ENCODE measurements around the gene LLPH.

The LLPH gene

DNA sequence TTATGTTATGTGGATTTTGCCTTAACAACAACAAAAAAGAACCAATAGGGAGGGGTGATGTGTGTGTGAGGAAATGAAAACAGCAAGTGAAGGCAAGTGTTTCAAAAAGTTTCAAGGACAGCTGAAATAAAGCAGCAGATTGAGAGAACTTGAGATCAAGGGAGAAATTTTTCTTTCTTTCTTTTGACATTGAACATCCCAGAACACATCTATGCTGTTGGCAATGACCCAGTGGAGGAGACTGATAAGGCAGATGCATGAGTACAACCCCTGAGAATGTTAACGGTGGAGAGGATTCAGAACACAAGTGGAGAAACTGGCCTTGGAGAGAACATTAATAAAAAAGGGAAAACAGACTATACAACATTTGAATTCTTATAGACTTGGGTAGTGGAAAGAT lies 2.9 kb downstream of the LLPH start:
- Mint-ChIP-seq H3K36me3 (peaks cover 42 to 61% of the 10 kb centered on the region in 2 donors), H3K27me3 (no peaks in the 10 kb centered on the region), H3K4me1 (peaks cover 32 to 37% of the 10 kb centered on the region in 2 donors), H3K27ac (peak overlapping the region; percentile 6), H3K9me3 (no peaks in the 10 kb centered on the region), H3K4me3 (no peak overlapping the region)
- DNase-seq (no peak), ATAC-seq (replicated peaks) (no peak)

- no peak overlapping the region for H3K4me3 Mint-ChIP-seq
- no peak for ATAC-seq (replicated peaks)
- H3K4me1 Mint-ChIP-seq: peaks cover 7 to 17% of the 10 kb centered on the region in 2 donors
- DNase-seq: no peak
- peaks cover 26 to 39% of the 10 kb centered on the region in 2 donors for H3K36me3 Mint-ChIP-seq
- no peaks in the 10 kb centered on the region for H3K27me3 Mint-ChIP-seq
- H3K27ac Mint-ChIP-seq: no peak overlapping the region
- no peaks in the 10 kb centered on the region for H3K9me3 Mint-ChIP-seq
These were observed 10.1 kb downstream of the LLPH start for GRCh38 chr12:66120477-66120876.

DNA sequence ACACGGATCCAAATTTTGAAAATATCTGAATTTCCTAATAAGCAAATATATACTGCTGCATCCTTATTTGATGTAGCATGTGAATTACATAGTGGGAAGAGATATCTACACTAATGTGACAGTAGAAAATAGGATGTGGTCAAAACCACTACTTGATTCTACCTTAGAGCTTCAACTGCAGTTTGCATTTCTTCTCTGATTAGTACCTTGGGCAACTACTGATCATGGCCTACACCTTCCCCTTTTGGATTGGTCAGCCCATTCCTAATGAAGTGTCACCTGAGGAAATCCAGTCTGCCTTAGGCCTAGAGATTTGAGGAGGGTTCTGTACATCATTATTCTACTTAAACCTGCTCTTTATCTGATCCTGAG lies 10.7 kb downstream of the LLPH start:
- Mint-ChIP-seq H3K36me3 (peaks cover 22 to 32% of the 10 kb centered on the region in 2 donors), H3K27ac (no peak overlapping the region), H3K4me1 (peaks cover 3 to 11% of the 10 kb centered on the region in 2 donors), H3K9me3 (no peaks in the 10 kb centered on the region), H3K27me3 (no peaks in the 10 kb centered on the region), H3K4me3 (no peak overlapping the region)
- DNase-seq (no peak), ATAC-seq (replicated peaks) (peak in 1 of 2 donors; percentile 34)

DNA sequence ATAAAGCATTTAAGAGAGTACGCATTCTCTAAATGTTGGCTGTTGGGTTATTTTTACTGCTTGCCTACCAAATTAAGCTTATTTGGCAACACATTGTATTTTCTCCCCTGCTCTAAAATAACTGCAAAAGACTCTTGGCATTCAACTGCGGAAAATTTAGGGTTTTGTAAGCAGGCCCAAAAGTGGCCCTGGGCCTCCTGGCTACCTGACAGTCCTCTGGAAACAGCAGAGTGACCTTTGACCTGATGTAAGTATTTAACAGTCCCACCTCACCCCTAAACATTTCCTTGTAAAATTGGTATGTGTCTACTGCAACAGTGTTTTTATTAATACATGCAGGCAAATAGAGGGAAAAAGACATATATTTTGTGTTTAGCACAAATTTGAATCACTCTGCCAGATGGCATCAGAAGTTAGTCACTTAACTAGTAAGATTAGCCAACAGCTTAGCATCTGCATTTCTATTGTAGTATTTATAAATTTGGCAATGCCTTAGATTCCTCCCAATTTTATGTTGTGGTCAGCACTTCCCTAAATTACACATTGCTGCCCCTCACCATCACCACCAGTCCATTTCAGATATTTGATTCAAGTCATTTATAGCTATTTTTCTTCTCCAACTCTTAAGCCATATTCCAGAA lies 11.2 kb downstream of the LLPH start:
- ATAC-seq (replicated peaks): no peak
- H3K4me1 Mint-ChIP-seq: peaks cover 0 to 9% of the 10 kb centered on the region in 2 donors
- DNase-seq: no peak
- H3K27ac Mint-ChIP-seq: no peak overlapping the region
- no peaks in the 10 kb centered on the region for H3K9me3 Mint-ChIP-seq
- H3K36me3 Mint-ChIP-seq: peaks cover 18 to 27% of the 10 kb centered on the region in 2 donors
- no peaks in the 10 kb centered on the region for H3K27me3 Mint-ChIP-seq
- no peak overlapping the region for H3K4me3 Mint-ChIP-seq

DNA sequence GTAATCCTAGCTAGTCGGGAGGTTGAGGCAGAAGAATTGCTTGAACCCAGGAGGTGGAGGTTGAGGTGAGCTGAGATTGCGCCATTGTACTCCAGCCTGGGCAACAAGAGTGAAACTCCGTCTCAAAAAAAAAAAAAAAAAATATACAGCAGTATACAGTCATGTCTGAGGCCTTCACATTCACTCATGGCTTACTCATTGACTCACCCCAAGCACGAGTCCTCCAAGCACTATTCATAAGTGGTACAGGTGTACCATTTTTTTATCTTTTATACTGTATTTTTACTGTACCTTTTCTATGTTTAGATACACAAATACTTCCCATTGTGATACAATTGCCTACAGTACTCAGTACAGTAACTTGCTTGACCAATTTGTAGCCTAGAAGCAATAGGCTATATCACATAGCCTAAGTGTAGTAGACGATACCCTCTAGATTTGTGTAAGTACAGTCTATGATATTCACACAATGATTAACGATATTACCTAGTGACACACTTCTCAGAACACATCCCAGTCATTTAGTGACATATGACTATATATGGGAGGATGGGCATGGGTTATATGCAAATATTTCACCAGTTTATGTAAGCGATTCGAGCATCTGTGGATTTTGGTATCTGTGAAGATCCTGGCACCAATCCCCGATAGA lies 12.2 kb downstream of the LLPH start:
- no peak overlapping the region for H3K27ac Mint-ChIP-seq
- peaks cover 2 to 14% of the 10 kb centered on the region in 2 donors for H3K4me1 Mint-ChIP-seq
- no peak overlapping the region for H3K4me3 Mint-ChIP-seq
- H3K9me3 Mint-ChIP-seq: no peaks in the 10 kb centered on the region
- DNase-seq (no peak), ATAC-seq (replicated peaks) (peak in 1 of 2 donors; percentile 36)
- H3K36me3 Mint-ChIP-seq: peaks cover 11 to 19% of the 10 kb centered on the region in 2 donors
- no peaks in the 10 kb centered on the region for H3K27me3 Mint-ChIP-seq

DNA sequence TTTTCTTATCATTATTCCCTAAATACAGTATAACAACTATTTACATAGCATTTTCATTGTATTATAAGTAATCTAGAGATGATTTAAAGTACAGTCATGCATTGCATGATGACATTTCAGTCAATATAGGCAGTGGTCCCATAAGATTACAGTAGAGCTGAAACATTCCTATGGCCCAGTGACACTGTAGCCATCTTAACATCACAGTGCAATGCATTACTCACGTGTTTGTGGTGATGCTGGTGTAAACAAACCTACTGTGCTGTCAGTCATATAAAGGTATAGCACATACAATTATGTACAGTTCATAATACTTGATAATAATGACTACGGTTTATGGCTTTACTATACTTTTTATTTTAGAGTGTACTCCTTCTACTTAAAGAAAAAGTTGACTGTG lies 13.3 kb downstream of the LLPH start:
- ATAC-seq (replicated peaks) (no peak), DNase-seq (no peak)
- H3K4me1 Mint-ChIP-seq: peaks cover 2 to 14% of the 10 kb centered on the region in 2 donors
- H3K27me3 Mint-ChIP-seq: no peaks in the 10 kb centered on the region
- no peaks in the 10 kb centered on the region for H3K9me3 Mint-ChIP-seq
- no peak overlapping the region for H3K4me3 Mint-ChIP-seq
- H3K27ac Mint-ChIP-seq: no peak overlapping the region
- H3K36me3 Mint-ChIP-seq: peaks cover 11 to 17% of the 10 kb centered on the region in 2 donors

DNA sequence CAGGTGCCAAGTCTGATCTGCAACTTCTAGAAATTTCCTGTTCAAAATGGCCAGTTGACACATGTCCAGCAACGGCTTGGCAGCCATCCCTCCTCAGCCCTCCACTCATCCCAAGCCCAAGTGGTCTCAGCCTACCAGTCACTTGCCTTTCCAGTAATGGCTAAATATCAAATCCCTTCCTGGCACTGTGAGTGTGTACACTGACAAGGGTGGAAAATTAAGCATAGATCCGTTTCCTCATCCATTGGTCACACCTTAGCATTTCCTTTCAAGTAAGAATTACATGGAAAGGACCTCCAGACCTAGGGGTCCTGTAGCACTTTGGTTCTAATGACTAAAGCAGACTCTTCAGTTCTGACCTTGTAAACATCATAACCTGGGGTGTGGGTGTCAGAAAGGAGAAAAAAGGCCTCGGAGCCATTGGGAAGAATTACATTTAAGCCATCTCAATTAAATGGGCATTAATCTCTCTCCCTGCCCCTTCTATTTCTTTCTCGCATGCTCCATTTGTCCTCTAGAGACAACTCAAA lies 15.4 kb downstream of the LLPH start:
- no peak overlapping the region for H3K27ac Mint-ChIP-seq
- no peaks in the 10 kb centered on the region for H3K9me3 Mint-ChIP-seq
- ATAC-seq (replicated peaks) (no peak), DNase-seq (no peak)
- H3K4me1 Mint-ChIP-seq: peaks cover 2 to 14% of the 10 kb centered on the region in 2 donors
- peaks cover 9 to 14% of the 10 kb centered on the region in 2 donors for H3K36me3 Mint-ChIP-seq
- H3K27me3 Mint-ChIP-seq: no peaks in the 10 kb centered on the region
- no peak overlapping the region for H3K4me3 Mint-ChIP-seq

DNA sequence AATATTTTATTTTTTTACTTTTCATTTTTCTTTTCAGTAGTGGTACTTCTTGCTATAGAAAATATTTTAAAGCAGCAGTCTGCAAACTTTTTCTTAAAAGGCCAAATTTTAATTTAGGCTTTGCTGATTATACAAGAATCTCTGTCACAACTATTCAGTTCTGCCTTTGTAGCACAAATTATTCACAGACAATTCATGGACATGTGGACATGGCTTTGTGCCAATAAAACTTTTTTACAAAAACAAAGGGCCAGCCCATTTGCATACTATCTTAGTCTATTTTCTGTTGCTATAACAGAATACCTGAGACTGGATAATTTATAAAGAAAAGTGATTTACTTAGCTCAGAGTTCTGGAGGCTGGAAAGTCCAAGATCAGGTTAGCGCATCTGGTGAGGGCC lies 17.1 kb downstream of the LLPH start:
- Mint-ChIP-seq H3K4me3 (no peak overlapping the region), H3K27ac (no peak overlapping the region), H3K4me1 (peaks cover 2 to 6% of the 10 kb centered on the region in 2 donors), H3K36me3 (peaks cover 1 to 4% of the 10 kb centered on the region in 2 donors), H3K27me3 (no peaks in the 10 kb centered on the region), H3K9me3 (no peaks in the 10 kb centered on the region)
- ATAC-seq (replicated peaks) (no peak), DNase-seq (no peak)

- Mint-ChIP-seq H3K4me3 (no peak overlapping the region), H3K4me1 (peaks cover 2 to 12% of the 10 kb centered on the region in 2 donors), H3K9me3 (no peaks in the 10 kb centered on the region), H3K27ac (no peak overlapping the region), H3K36me3 (peaks cover 0 to 1% of the 10 kb centered on the region in 2 donors), H3K27me3 (no peaks in the 10 kb centered on the region)
- DNase-seq: no peak
- no peak for ATAC-seq (replicated peaks)
These were observed 18.9 kb downstream of the LLPH start for GRCh38 chr12:66111605-66112004.

DNA sequence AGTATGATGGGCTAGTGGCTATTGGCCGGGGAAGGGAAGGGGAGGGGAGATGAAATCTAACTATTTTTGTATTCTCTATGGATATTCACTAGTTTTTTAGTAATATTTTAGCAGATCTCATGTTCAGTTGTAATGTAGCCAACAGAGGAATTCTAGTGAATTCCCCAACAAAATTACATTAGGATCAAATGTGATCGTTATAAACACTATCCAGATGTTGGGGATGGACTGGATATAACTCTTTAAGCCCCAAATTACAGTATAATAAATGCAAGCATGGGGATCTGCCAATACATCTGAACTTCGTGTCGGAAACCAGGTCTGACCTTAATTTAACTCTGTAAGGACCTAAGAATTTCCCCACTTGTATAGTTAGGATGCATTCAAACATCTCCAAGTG lies 21.5 kb downstream of the LLPH start:
- H3K27me3 Mint-ChIP-seq: peaks cover 4 to 6% of the 10 kb centered on the region in 2 donors
- no peak overlapping the region for H3K27ac Mint-ChIP-seq
- H3K4me3 Mint-ChIP-seq: no peak overlapping the region
- no peaks in the 10 kb centered on the region for H3K36me3 Mint-ChIP-seq
- no peak for ATAC-seq (replicated peaks)
- DNase-seq: no peak
- H3K4me1 Mint-ChIP-seq: peaks cover under 1 to 9% of the 10 kb centered on the region in 2 donors
- no peaks in the 10 kb centered on the region for H3K9me3 Mint-ChIP-seq

GRCh38 chr12:66108386-66108785 lies 22.2 kb downstream of the LLPH start:
- peaks cover 4 to 6% of the 10 kb centered on the region in 2 donors for H3K27me3 Mint-ChIP-seq
- no peak overlapping the region for H3K4me3 Mint-ChIP-seq
- no peak for DNase-seq
- H3K36me3 Mint-ChIP-seq: no peaks in the 10 kb centered on the region
- no peak overlapping the region for H3K27ac Mint-ChIP-seq
- H3K4me1 Mint-ChIP-seq: peaks cover 0 to 7% of the 10 kb centered on the region in 2 donors
- no peak for ATAC-seq (replicated peaks)
- no peaks in the 10 kb centered on the region for H3K9me3 Mint-ChIP-seq

- DNase-seq: peak; percentile 46
- H3K27me3 Mint-ChIP-seq: peaks cover 11 to 12% of the 10 kb centered on the region in 2 donors
- H3K27ac Mint-ChIP-seq: no peak overlapping the region
- H3K4me3 Mint-ChIP-seq: no peak overlapping the region
- H3K4me1 Mint-ChIP-seq: peaks cover 0 to 7% of the 10 kb centered on the region in 2 donors
- no peaks in the 10 kb centered on the region for H3K9me3 Mint-ChIP-seq
- H3K36me3 Mint-ChIP-seq: no peaks in the 10 kb centered on the region
- peak; percentile 85 for ATAC-seq (replicated peaks)
These were observed 23.1 kb downstream of the LLPH start for GRCh38 chr12:66107451-66107915.

GRCh38 chr12:66103016-66103913 lies 27.3 kb downstream of the LLPH start:
- no peak overlapping the region for H3K27ac Mint-ChIP-seq
- no peak overlapping the region for H3K4me3 Mint-ChIP-seq
- ATAC-seq (replicated peaks) (no peak), DNase-seq (no peak)
- H3K9me3 Mint-ChIP-seq: peaks cover 0 to 5% of the 10 kb centered on the region in 2 donors
- H3K36me3 Mint-ChIP-seq: no peaks in the 10 kb centered on the region
- H3K4me1 Mint-ChIP-seq: peaks cover 0 to 7% of the 10 kb centered on the region in 2 donors
- H3K27me3 Mint-ChIP-seq: peaks cover 22 to 24% of the 10 kb centered on the region in 2 donors

All from stimulated activated naive B cell treated with anti-CD40 and anti-IgM and Interleukin-4, amounts not matched to agents 10 μg/mL and 1 μg/mL and 100 μg/mL, for 72 hours (primary cell).